Testis (tissue), 3 donors: Measurements from ENCODE around the gene PRODH. TPM values are rescaled to one million over a fixed set of nuclear protein-coding genes. Genes with fewer than 3 reads are reported as not detected.
"Not testable (repeated sequence)": the region's sequence is repeated elsewhere in the genome, so short reads cannot be mapped to it uniquely, and the experiment has no call there.

ENCODE experiments used
- DNase-seq: peaks from one replicate; pipeline ENCODE4 v3.0.0-alpha.2; 2019
- H3K27ac ChIP-seq, 2 donors: fragments of 200-600 bp; sonication (generic); one replicate each; pipeline ENCODE4 v1.5.1; 2019
- H3K27me3 ChIP-seq: fragments of 200-600 bp; sonication (generic); one replicate; pipeline ENCODE4 v1.5.1; 2019
- H3K36me3 ChIP-seq: fragments of 200-600 bp; sonication (generic); one replicate; pipeline ENCODE4 v1.5.1; 2017; ENCODE audit warnings: low read depth; ENCODE audit errors: missing control alignments
- H3K4me1 ChIP-seq: fragments of 200-600 bp; sonication (generic); one replicate; pipeline ENCODE4 v1.5.1; 2019
- H3K4me3 ChIP-seq, 2 donors: fragments of 200-600 bp; sonication (generic); one replicate each; pipeline ENCODE4 v1.5.1; 2017 to 2019
- H3K9me3 ChIP-seq: fragments of 200-600 bp; sonication (generic); one replicate; pipeline ENCODE4 v1.5.1; 2017
- POLR2A ChIP-seq: fragments of 450-650 bp; IDR thresholded peaks from one replicate; pipeline ENCODE4 v1.6.1; 2017; ENCODE audit warnings: antibody characterized with exemption, mild to moderate bottlenecking, moderate library complexity
- WGBS, 2 donors: methylation state at CpG; one replicate each; pipeline ENCODE4 v1.1.5; 2018; 5-methylcytosine and 5-hydroxymethylcytosine counted together
- intact Hi-C: fragments of 100-400 bp; cut with DNase I; formaldehyde crosslinking; loops from one replicate; pipeline ENCODE4 v1.15.1; 2023; ENCODE audit warnings: low total_unique reads
- polyA plus RNA-seq: library from polyadenylated mRNA; stranded (reverse); fragments of 350-450 nt; fragmentation: Illumina TruSeq; extraction: RNeasy Lipid Tissue Mini Kit (QIAGEN cat#74804); gene quantifications from one replicate; pipeline ENCODE4 v1.2.3, GENCODE V29; 2014; ENCODE audit warnings: low read depth, low replicate concordance; ENCODE audit not compliant: insufficient read depth
- total RNA-seq, 2 donors: library from RNA; depleted of rRNA; stranded (reverse); fragments of >200 nt; gene quantifications; one replicate each; pipeline ENCODE4 v1.2.3, GENCODE V29; 2016
- TF ChIP-seq, protein P1 (sequence below), 3 experiments: fragments of 450-650 bp in 2 of 3; fragments of 200-600 bp in 1 of 3; sonication (generic) in 1 of 3; IDR thresholded peaks; one replicate each; pipeline ENCODE4 v1.5.1; 2016 to 2019; ENCODE audit warnings: antibody characterized with exemption in 3 of 3, mild to moderate bottlenecking in 2 of 3, moderate library complexity in 1 of 3

The PRODH gene
- total and polyA plus RNA-seq, 3 donors from 2014 or later: 3.2 to 7.4 (median 5.6) TPM

DNA sequence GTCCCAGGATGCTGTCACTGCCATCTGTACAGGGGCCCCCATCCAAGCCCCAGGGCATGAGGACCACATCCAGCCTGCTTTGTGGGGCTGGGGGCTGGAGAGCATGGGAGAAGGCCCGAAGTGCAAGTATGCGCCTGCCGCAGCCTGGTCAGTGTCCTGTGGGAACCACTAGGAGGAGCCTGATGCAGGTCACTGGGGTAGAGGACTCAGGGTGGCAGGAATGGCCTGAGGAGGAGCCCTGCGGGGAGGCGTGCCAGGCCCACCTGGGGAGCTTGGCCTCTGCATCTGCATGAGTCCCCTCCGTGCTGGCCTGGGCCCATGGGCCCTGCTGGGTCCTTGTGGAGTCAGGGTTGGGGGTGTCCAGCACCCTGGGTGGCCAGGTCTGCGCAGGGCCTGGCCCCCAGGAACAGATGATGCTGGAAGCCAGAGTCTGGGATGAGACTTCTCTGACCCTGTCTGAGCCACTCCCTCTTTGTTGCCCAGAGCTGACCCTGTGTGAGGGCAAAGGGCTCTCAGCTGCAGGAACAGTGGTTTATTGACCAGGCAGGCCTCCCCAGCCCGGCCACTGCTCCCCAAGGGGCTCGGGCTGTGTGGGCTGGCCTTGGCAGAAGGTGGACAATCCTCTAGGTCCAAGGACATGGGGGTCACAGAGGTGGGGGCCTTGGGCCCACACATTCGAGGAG, 23.7 kb downstream of the PRODH start:
- H3K4me3 ChIP-seq, H3K4me1 ChIP-seq, intact Hi-C loops, H3K27me3 ChIP-seq, H3K27ac ChIP-seq, DNase-seq, H3K9me3 ChIP-seq, H3K36me3 ChIP-seq: not testable (repeated sequence)
- no CpG with 5 or more reads among the region's 10 CpGs for WGBS, 2 donors

DNA sequence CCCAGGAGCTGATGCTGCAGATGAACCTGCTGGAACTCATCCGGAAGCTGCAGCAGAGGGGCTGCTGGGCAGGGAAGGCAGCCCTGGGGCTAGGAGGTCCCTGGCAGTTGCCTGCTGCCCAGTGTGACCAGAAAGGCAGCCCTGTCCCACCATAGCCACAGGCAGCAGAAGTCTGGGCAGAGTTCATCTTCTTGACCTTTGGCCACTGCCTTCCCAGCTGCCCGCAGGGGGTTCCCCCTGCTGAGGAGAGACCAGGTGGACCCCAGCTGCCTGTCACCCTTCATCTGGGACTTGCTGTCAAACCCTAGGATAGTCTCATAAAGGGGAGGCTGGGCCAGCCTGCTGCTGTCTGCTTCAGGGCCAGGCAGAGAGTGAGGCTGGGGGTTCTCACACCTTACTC, 24.6 kb downstream of the PRODH start:
- H3K9me3 ChIP-seq: not testable (repeated sequence)
- no CpG with 5 or more reads among the region's 2 CpGs for WGBS, 2 donors

GRCh38 chr22:18909556-18909955, 26.5 kb downstream of the PRODH start:
- intact Hi-C loops: no loop called here
- Histone ChIP-seq H3K4me3 (no peak overlapping the region), H3K27ac (no peak overlapping the region), H3K4me1 (no peaks in the 10 kb centered on the region), H3K27me3 (no peaks in the 10 kb centered on the region), H3K9me3 (no peaks in the 10 kb centered on the region), H3K36me3 (no peaks in the 10 kb centered on the region)
- TF ChIP-seq, protein P1, sequence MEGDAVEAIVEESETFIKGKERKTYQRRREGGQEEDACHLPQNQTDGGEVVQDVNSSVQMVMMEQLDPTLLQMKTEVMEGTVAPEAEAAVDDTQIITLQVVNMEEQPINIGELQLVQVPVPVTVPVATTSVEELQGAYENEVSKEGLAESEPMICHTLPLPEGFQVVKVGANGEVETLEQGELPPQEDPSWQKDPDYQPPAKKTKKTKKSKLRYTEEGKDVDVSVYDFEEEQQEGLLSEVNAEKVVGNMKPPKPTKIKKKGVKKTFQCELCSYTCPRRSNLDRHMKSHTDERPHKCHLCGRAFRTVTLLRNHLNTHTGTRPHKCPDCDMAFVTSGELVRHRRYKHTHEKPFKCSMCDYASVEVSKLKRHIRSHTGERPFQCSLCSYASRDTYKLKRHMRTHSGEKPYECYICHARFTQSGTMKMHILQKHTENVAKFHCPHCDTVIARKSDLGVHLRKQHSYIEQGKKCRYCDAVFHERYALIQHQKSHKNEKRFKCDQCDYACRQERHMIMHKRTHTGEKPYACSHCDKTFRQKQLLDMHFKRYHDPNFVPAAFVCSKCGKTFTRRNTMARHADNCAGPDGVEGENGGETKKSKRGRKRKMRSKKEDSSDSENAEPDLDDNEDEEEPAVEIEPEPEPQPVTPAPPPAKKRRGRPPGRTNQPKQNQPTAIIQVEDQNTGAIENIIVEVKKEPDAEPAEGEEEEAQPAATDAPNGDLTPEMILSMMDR (IDR thresholded peaks at IDR 0.05): no peak
- no peak for TF ChIP-seq POLR2A
- no peak for DNase-seq
- WGBS, 2 donors: no CpG with 5 or more reads among the region's 5 CpGs

More for the DNA sequence above, 24.6 kb downstream of the PRODH start:
- intact Hi-C loops, H3K36me3 ChIP-seq, H3K4me1 ChIP-seq, H3K4me3 ChIP-seq, H3K27me3 ChIP-seq, DNase-seq, H3K27ac ChIP-seq: not testable (repeated sequence)

DNA sequence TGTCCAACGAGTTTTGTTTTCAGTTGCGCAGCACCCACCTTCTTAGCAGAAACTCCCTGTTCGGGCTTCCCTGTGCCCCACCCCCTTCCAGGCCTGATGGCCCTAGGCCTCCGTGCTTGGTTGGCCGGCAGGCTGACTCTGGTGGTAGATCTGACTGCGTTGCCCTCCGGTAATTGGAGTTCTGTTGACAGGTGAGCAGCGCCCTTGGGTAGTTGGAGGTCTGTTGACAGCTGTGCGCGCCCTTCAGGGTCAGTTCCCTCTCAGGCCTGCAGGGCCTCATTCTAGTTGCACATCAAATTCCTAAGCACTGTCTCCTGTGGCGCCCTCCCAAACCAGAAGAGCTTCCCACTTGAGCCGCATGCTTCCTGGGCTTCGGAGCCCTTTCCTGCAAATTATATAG, 29.2 kb downstream of the PRODH start:
- Histone ChIP-seq H3K36me3 (no peaks in the 10 kb centered on the region), H3K27ac (no peak overlapping the region), H3K9me3 (no peaks in the 10 kb centered on the region), H3K4me1 (no peaks in the 10 kb centered on the region), H3K27me3 (no peaks in the 10 kb centered on the region), H3K4me3 (no peak overlapping the region)
- no peak for TF ChIP-seq POLR2A
- TF ChIP-seq, protein P1 (IDR thresholded peaks at IDR 0.05): no peak
- WGBS, 2 donors: no CpG with 5 or more reads among the region's 13 CpGs
- intact Hi-C loops: no loop called here
- peak; percentile 13 for DNase-seq

- H3K9me3 ChIP-seq, H3K4me3 ChIP-seq, H3K27ac ChIP-seq, intact Hi-C loops, H3K27me3 ChIP-seq, DNase-seq, H3K36me3 ChIP-seq, H3K4me1 ChIP-seq: not testable (repeated sequence)
- no CpG with 5 or more reads among the region's 36 CpGs for WGBS, 2 donors
Observed at GRCh38 chr22:18906410-18906745, 29.7 kb downstream of the PRODH start.

DNA sequence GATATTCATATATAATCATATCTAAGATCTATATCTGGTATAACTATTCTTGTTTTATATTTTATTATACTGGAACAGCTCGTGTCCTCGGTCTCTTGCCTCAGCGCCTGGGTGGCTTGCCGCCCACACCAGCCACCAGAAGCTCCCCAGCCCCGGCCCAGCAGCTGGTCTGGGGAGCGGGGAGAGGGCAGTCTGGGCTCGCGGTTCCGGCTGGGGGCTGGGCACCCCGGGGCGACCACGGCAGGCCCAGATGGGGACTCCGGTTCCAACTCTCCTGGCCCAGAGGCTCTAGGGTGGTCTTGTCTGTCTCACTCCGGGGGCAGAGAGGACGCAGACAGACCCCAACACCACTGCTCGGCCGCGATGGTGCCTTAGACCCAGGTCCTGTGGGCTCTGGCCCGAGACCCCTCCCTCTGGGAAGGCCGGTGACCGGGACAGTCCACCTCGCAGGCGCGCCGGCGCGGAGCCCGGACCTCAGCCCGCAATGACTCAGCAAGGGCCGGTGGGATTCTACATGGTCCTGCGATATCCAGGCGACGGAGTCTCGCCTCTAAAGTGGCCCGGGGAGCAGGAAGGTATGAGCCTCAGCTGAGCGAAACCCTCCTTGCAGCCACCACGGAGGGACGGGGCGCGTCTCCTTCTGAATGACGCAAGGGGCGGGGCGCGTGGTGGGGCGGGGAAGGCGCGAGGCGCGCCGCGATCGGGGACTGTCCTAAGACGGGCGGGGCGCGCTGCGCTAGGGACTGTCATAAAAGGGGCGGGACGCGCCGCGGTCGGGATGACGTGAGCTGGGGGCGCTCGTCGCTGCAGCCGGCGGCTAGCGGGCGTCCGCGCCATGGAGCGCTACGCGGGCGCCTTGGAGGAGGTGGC, 30.3 kb downstream of the PRODH start, which contains the start of gene DGCR6:
Gene DGCR6, plus strand, starts transcription at position 781 of the 870 bp plus-strand sequence. Its CDS starts 55 bp downstream, at position 836.
- Histone ChIP-seq H3K36me3 (no peaks in the 10 kb centered on the region), H3K27me3 (no peaks in the 10 kb centered on the region), H3K27ac (no peak within 1 kb of the TSS), H3K4me3 (no peak within 1 kb of the TSS), H3K9me3 (no peaks in the 10 kb centered on the region), H3K4me1 (no peaks in the 10 kb centered on the region)
- no peak for DNase-seq
- intact Hi-C loops: no loop called here
- WGBS, 2 donors: no CpG with 5 or more reads among the region's 77 CpGs
- TF ChIP-seq, protein P1 (IDR thresholded peaks at IDR 0.05): no peak
- TF ChIP-seq POLR2A: no peak

GRCh38 chr22:18896037-18896657, 39.9 kb downstream of the PRODH start:
- H3K4me1 ChIP-seq, H3K9me3 ChIP-seq, H3K4me3 ChIP-seq, H3K36me3 ChIP-seq, intact Hi-C loops, DNase-seq, H3K27ac ChIP-seq, H3K27me3 ChIP-seq: not testable (repeated sequence)
- 79 to 93% methylated on average over 4 to 6 of the region's 7 CpGs for WGBS, 2 donors

GRCh38 chr22:18893775-18894174, 42.3 kb downstream of the PRODH start:
- WGBS, 2 donors: no CpG with 5 or more reads among the region's 4 CpGs
- H3K9me3 ChIP-seq, H3K36me3 ChIP-seq, H3K4me3 ChIP-seq, intact Hi-C loops, H3K27ac ChIP-seq, DNase-seq, H3K4me1 ChIP-seq, H3K27me3 ChIP-seq: not testable (repeated sequence)
